Inflammatory macrophage (primary cell): Measurements from ENCODE around the gene RSPRY1.

Experiments
- DNase-seq, 2 donors: peaks; one replicate each; pipeline ENCODE4 v3.0.0-alpha.2; 2020 to 2022

RSPRY1 gene

GRCh38 chr16:57152096-57153093, 33.7 kb upstream of the RSPRY1 start:
- no peak for DNase-seq

- DNase-seq, result no peak
Observed at GRCh38 chr16:57153841-57154240, 32.3 kb upstream of the RSPRY1 start.

- no peak for DNase-seq
Observed at GRCh38 chr16:57155702-57156350, 30.3 kb upstream of the RSPRY1 start.

- DNase-seq, result no peak
Observed at GRCh38 chr16:57156351-57156703, 29.8 kb upstream of the RSPRY1 start.

GRCh38 chr16:57157533-57157932, 28.6 kb upstream of the RSPRY1 start:
- DNase-seq, result no peak

- no peak for DNase-seq
Observed at GRCh38 chr16:57159447-57159846, 26.7 kb upstream of the RSPRY1 start.

- no peak for DNase-seq
Observed at GRCh38 chr16:57163842-57164241, 22.3 kb upstream of the RSPRY1 start.

- no peak for DNase-seq
Observed at GRCh38 chr16:57165483-57165882, 20.6 kb upstream of the RSPRY1 start.

- no peak for DNase-seq
Observed at GRCh38 chr16:57165938-57166337, 20.2 kb upstream of the RSPRY1 start.

- peak; percentile 53 to 54 for DNase-seq
Observed at GRCh38 chr16:57166451-57166850, 19.7 kb upstream of the RSPRY1 start.

GRCh38 chr16:57166951-57167350, 19.2 kb upstream of the RSPRY1 start:
- peak; percentile 86 to 89 for DNase-seq

- DNase-seq, result no peak
Observed at GRCh38 chr16:57167538-57167937, 18.6 kb upstream of the RSPRY1 start.

- peak; percentile 69 to 83 for DNase-seq
Observed at GRCh38 chr16:57167953-57168352, 18.2 kb upstream of the RSPRY1 start.

GRCh38 chr16:57169327-57169726, 16.8 kb upstream of the RSPRY1 start:
- no peak for DNase-seq

- no peak for DNase-seq
Observed at GRCh38 chr16:57172721-57173290, 13.3 kb upstream of the RSPRY1 start.

GRCh38 chr16:57175896-57176295, 10.2 kb upstream of the RSPRY1 start:
- DNase-seq, result no peak

- no peak for DNase-seq
Observed at GRCh38 chr16:57178196-57178595, 7.9 kb upstream of the RSPRY1 start.

GRCh38 chr16:57178793-57179212, 7.3 kb upstream of the RSPRY1 start:
- DNase-seq, result no peak

GRCh38 chr16:57179215-57179828, 6.8 kb upstream of the RSPRY1 start:
- no peak for DNase-seq

GRCh38 chr16:57184113-57184512, 2.0 kb upstream of the RSPRY1 start:
- no peak for DNase-seq

- no peak for DNase-seq
Observed at GRCh38 chr16:57184887-57185445, 1.2 kb upstream of the RSPRY1 start.

- DNase-seq, result peak in 1 of 2 donors; percentile 11
Observed at GRCh38 chr16:57185446-57185944, 634 bp upstream of the RSPRY1 start.
